ENCODE results near the gene RAD18. TPM values are rescaled to one million over a fixed set of nuclear protein-coding genes. Genes with fewer than 3 reads are reported as not detected.

Gene RAD18
- polyA plus RNA-seq, 1 donor from 2014 or later = 4.7 TPM

GRCh38 chr3:8885536-8886316, 77.5 kb downstream of the RAD18 start:
- H3K36me3 ChIP-seq (ENCODE audit: insufficient read depth, low read length) = no peaks in the 10 kb centered on the region

GRCh38 chr3:8884630-8885290, 78.5 kb downstream of the RAD18 start:
- no peaks in the 10 kb centered on the region for H3K27me3 ChIP-seq (ENCODE audit: insufficient read depth, low read depth, low read length)
- no peaks in the 10 kb centered on the region for H3K9me2 ChIP-seq (ENCODE audit: insufficient read depth, low read length)
- H3K79me2 ChIP-seq (replicated peaks; ENCODE audit: insufficient read depth, low read length) = no peaks in the 10 kb centered on the region
- no peak overlapping the region for H2AFZ ChIP-seq (ENCODE audit: low read depth, low read length)
- H3K27ac ChIP-seq (ENCODE audit: low read length) = no peak overlapping the region
- TF ChIP-seq REST (IDR thresholded peaks at IDR 0.05; ENCODE audit: borderline replicate concordance) = no peak
- TF ChIP-seq SMC3 (conservative IDR thresholded peaks at IDR 0.05; ENCODE audit: poor library complexity) = no peak
- TF ChIP-seq CTCF (IDR thresholded peaks at IDR 0.05; ENCODE audit: poor library complexity, severe bottlenecking) = no peak
- TF ChIP-seq TAF1 (IDR thresholded peaks at IDR 0.05; ENCODE audit: low read depth) = no peak
- H3K36me3 ChIP-seq (ENCODE audit: insufficient read depth, low read length) = no peaks in the 10 kb centered on the region
- no peaks in the 10 kb centered on the region for H3F3A ChIP-seq (ENCODE audit: insufficient read depth, low read length, poor library complexity, severe bottlenecking)
- H3K4me3 ChIP-seq (ENCODE audit: low read length) = no peak overlapping the region
- H3K9me3 ChIP-seq (ENCODE audit: low read length) = no peaks in the 10 kb centered on the region
- no peak overlapping the region for H3K9ac ChIP-seq (ENCODE audit: low read length)
- no peak overlapping the region for H3K4me2 ChIP-seq (ENCODE audit: low read length)
- H4K20me1 ChIP-seq (ENCODE audit: insufficient read depth) = no peaks in the 10 kb centered on the region

More at GRCh38 chr3:8885536-8886316, 77.5 kb downstream of the RAD18 start:
- H4K20me1 ChIP-seq (ENCODE audit: insufficient read depth) = no peaks in the 10 kb centered on the region
- no peak overlapping the region for H3K9ac ChIP-seq (ENCODE audit: low read length)
- H3K4me2 ChIP-seq (ENCODE audit: low read length) = no peak overlapping the region
- H3K27ac ChIP-seq (ENCODE audit: low read length) = no peak overlapping the region
- no peaks in the 10 kb centered on the region for H3K9me3 ChIP-seq (ENCODE audit: low read length)
- no peaks in the 10 kb centered on the region for H3K27me3 ChIP-seq (ENCODE audit: insufficient read depth, low read depth, low read length)
- H3F3A ChIP-seq (ENCODE audit: insufficient read depth, low read length, poor library complexity, severe bottlenecking) = no peaks in the 10 kb centered on the region
- no peak overlapping the region for H3K4me3 ChIP-seq (ENCODE audit: low read length)
- no peaks in the 10 kb centered on the region for H3K9me2 ChIP-seq (ENCODE audit: insufficient read depth, low read length)
- H3K79me2 ChIP-seq (replicated peaks; ENCODE audit: insufficient read depth, low read length) = no peaks in the 10 kb centered on the region
- H2AFZ ChIP-seq (ENCODE audit: low read depth, low read length) = no peak overlapping the region
- TF ChIP-seq EZH2 (IDR thresholded peaks at IDR 0.05; ENCODE audit: borderline replicate concordance, insufficient read depth, low read length, poor library complexity, severe bottlenecking) (no peak), REST (IDR thresholded peaks at IDR 0.05; ENCODE audit: borderline replicate concordance) (no peak)
